ENCODE results near the gene ITPK1.

ITPK1 gene

DNA sequence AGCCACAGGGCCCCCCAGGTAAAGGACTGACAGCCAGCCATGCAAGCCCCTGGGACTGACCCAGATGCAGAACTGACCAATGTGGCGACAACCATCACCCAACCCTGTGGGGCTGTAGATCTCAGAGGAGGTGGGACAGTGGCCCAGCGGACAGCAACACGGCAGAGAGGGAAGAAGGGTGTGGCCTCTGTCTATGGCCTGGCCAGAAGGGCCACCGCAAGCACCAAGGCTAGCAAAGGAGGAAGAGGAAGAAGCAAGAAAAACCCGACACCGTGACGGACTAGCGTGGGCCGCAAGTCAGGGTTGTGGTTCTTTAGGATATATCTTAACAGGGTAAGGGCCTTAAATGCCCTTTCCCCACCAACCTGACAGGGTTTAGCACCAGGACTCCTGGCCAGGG is 71.2 kb downstream of the ITPK1 start:
- no peak for DNase-seq (ENCODE audit: low read depth)

DNA sequence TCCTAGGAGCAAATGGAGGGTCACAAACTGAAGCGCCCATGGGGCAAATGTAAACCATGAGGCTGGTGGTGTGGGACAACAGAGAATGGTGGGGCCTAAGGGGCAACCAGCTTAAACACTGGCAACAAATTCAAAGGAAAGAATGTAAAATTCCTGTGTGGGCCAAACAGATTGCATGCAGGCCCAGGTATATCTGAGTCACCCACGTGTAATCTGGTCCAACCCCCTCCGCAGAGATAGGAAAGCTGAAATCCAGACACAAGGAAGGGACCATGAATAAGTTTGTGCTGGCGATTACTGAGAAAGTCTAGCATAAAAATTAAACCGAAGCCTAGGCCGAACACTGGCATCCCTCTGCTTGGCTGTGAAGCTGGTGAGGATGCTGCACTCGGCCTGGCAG is 71.6 kb downstream of the ITPK1 start:
- no peak for DNase-seq (ENCODE audit: low read depth)

DNA sequence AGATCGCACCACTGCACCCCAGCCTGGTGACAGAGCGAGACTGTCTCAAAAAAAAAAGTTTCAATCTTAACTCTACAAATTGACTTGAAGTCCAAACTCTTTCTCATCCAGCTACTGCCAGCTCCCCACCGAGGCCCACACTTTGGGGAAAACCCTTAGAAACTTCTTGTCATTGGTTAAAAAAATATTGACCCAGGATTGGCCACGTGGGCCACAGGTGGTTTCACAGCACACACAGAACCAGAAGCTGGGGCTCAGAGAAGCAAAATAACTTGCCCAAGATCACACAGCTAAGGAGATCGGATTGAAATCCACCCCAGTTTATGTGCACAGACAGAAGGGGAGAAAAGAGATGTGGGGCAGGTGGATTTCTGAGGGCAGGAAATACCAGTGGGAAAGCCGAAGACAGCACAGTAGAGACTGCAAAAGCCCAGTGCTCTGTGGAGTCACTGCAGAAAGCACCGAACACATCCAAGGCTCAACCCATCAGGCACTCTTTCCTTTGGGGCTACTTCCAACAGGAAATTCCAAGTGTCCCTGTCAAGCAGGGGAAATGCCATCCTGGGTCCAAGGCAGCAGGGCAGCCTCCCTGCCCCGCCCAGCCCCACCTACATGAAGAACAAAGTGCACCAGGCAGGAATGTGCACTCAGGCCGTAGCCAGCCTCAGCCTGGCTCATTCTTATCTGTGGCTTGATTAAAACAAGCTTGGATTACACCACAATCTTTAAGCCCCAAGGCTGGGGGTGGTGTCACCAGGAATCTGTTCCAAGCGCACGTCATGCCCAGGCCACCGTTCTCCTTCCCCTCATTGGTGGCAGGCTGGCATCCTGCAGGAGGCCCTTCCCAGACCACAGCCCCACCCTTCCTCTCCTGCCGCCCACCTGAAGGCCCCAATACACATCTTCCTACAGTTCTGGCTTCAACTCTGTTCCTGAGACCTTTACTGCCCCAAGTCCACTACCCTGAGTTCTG is 72.5 kb downstream of the ITPK1 start:
- no peak for DNase-seq (ENCODE audit: low read depth)

DNA sequence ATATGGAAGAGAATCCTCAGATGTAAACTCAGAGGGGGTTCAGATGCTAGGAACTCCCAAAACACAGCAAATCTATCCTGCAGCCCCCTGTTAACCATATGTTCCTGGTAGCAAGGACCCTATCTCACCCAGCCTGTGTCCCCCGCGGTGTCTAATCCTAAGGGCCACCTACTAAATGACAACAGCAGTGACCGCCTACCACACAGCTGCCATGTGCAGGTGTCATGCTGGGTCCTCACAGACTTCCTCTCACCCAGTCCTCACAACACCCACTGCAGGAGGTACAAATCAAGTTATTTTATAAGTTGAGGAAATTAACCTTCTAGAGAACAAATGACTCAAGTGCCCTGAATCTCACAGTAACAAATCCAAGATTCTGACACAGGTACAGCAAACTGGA is 73.9 kb downstream of the ITPK1 start:
- DNase-seq (ENCODE audit: low read depth), result no peak

DNA sequence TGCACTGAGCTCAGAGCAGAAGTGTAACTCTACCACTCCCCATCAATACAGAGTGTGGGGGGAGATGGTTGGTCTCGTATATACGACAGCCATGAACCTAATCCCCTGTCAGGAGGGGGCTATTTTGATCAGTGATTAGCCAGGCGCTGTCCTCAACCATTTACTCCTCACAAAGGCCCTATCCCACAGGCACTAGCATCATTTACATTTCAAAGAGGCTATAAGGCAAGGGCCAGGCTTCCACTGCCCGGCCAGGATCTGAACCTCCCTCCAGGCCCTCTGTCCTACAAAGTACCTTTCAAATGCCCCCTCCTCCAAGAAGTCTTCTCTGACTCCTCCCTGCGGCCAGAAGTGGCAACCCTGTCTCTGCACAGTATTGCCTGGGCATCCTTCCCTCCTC is 74.7 kb downstream of the ITPK1 start:
- DNase-seq (ENCODE audit: low read depth), result no peak

DNA sequence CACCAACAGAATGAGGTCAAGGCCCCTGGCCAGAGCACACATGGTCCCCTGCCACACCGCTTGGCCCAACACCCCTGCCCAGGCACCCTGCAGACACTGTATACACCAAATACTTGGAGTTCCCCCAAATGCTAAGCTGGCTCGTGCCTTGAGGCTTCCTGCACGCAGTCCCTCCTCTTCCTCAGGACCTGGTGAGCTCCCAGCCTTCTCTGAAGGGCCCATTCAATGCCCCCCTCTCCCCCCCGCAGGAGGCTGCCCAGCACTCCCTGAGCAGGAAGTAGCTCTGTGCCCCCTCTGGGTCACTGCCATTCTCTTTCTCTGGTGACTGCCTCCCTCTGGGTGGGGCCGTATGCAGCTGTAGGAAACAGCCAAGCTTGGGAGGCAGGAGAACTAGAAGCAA is 75.3 kb downstream of the ITPK1 start:
- DNase-seq (ENCODE audit: low read depth), result no peak

DNA sequence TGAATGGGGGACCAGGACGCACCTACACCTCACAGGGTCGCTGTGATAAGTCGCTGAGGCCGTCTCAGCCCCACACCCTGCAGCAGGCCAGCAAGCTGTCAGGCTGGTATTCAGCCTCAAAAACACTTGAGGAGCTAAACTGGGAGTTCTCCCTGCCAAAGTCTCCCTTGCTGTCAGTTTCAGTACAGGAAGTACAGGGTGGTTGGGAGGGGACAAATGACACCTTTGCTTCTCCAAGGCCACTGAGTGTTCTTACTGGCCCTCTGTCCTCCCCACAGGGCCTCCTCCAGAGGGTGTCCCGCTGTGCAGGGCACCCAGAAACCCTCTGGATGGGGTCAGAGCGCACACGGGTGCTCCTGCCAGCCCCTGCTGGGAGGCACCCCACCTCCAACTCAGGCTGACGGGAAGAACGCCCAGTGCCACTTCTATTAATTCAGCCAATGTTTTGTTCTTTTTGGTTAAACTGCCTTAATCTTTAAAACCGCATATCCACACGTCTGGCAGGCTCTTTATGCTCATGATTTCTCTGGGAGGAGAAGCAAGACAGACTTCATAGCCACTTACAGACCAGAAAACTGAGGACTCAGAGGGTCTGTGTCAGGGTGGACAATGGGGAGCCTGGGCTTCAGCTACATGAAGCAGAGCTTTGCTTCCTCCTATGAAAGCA is 75.9 kb downstream of the ITPK1 start:
- no peak for DNase-seq (ENCODE audit: low read depth)

DNA sequence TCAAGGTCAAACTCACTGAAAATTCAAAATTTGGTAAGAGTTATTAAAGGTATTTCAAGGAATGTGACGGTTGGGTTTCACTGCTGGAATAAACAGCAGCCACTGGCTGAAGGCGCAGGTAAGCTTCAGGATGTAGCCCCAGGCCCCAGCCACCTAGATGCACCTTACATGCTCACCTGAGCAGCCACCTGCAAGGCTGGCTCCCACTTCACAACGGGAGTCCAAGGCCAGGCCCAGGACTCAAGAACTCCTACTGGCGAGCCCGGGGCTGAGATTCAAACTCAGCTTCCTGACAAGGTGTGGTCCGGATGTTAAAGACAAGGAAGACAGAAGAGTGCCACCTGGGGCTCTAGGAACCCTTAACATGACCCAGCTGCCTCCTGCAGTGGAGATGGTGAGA is 78.4 kb downstream of the ITPK1 start:
- no peak for DNase-seq (ENCODE audit: low read depth)

DNA sequence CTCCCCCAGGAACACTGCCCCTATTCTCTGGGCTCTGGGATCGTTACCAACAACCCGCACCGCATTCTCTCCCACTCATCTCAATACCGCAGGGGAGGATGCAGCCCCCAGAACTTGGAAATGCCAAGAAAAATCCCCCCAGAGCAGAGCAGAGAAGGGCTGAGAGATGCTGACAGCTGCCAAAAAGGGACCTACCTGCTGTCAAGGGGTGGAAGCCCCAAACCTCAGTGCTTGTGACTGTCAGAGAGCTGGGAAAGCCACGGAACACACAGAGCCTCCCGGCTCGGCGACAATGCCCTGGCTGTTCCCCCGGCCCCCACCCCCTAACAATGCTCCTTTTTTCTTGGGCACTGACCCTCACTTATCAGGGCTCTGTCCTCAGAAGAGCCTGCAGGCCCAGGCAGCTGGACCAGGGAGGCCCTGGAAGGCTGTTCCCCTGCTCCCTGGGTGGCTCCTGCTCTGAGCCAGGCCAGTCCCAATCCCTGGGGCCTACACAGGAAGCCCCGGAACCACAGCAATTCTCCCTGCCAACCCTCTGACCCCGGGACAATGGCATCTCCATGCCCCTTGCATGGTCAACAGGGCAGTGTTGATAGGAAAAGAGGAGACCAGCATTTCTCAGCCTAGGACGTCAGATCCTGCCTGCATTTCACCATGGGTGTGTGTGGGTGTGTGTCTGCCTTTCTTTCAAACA is 78.9 kb downstream of the ITPK1 start:
- no peak for DNase-seq (ENCODE audit: low read depth)

DNA sequence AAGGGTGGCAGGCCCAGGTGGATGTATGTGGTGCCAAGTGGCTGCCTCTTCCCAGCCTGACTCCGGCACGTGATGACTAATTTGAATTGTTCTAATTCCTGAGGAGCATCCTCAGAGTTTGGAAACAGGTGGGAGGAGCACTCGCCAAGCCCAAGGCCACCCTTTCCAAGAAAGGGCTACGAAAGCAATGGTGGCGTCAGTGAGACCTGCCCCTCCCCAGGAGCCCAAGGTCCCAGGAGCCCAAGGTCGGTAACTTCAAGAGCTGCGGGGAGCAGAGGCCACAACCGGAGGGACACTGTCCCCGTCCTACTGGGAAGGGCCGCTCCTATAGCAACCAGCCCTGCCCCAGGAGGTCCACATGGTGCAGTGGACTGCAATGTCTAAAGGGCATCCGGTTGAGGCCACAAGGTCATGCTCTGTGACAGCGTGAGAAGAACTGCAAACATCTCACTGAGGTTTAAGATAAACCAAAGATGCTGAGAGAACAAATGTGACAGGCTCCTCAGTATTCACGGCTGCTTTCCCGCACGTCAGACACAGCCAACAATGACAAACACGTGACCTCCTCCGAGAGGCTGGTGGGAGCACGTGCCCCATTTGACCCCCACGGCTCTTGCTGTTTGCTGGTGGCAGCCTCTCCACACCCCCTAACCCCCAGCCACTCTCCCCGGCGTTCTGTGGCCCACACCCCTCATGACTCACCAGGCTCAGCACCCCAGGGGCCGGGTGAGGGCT is 79.6 kb downstream of the ITPK1 start:
- DNase-seq (ENCODE audit: low read depth), result no peak

DNA sequence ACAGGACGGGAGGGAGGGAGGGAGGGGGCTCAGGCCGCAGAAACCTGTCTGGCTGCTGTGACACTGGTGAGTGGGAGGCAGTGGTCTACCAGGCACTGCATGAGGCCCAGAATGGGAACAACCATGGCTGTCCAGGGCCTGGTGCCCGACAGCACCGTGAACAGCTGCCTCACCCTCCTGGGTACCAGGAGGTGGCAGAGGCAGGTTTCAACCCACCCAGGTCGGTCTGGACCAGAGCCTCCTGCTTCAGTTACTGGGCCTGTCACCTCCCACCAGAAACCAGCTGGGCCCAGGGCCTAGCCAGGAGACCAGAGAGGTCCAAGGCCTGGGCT is 80.2 kb downstream of the ITPK1 start:
- no peak for DNase-seq (ENCODE audit: low read depth)

DNA sequence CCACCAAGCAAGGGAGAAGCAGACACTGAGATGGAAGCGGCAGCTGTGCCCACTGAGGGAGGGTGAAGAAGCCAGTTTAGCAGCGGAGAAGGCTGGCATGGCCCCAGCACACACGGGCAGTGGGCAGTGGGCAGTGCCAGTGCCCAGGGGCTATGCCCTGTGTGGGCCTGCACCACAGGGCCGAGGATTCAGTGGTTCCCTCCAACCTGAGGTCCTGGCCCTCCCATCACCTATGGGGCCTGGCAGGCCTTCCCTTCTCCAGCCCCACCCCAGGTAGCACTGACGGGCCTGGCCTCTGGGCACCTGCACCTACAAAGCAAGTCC is 81.1 kb downstream of the ITPK1 start:
- DNase-seq (ENCODE audit: low read depth), result no peak

DNA sequence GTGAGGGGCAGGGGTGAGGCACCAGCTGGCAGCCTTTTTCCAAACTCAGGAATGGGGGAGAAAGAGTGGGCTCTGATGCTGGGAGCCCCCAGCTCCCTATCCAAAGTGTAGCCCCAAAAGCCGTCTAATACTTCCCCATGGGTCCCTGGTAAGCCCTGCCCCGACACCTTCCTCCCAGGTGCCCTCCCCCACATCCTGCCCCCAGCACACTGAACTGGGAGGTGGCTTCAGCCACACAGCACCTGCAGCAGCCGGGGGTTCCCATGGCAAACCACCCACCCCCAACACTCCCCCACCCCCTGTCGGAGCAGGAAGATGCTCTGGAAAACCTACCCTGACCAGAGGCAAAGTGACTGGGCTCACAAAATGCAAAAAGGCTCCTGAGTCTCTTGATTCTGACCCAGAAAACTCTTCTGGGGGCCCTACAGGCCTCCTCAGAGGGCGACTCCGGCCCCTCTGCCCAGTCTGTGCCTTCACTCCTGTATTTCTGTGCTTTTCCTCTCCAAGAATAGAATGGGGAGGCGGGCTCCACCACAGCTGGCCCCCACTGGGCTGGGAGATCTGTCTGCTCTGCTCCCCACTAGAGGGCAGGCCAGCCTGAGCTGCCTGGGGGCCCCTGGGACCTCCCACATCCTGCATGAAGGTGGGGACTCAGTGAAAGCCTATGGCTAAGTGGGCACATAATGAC is 81.6 kb downstream of the ITPK1 start:
- peak; percentile 13 for DNase-seq (ENCODE audit: low read depth)

DNA sequence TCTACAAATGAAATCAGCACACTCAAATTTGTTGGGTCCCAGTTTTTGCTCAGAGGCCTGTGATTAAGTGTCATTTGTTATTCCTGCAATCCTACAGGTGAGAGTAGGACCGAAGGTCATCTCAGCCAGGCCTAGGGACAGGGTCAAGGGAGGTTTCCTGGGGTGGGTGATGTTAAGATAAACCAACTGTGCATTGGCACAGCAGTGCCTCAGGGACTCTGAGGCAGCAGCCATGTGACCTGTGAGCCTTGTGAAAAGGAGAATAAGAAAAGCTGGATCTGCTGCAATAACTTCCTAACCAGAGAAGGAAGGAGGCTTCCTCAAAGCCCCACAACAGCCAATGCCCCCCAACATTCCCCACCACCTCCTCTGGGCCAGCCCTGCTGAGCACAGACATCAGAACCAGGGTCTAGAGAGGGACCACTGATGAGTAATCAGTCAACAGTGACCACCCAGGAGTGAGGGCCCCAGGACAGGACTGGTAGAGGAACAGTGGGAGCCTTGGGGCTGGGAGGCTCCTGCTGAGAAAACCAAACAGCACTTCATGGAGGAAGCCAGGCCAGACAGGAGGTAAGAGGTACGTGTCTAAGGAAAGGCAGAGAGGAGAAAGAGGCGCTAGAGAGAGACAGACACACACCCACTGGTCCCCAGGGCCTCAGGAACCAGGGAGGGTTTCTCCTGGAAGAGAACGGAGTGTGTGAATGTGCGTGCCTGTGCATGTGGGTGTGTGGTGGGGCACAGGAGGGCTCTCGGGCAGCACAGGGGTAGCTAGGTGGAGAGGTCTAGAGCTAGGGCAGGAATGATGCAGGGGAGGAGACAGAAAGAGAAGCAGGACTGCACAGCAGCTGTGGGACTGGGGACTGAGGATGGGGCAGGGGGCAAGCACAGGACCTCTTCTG is 82.4 kb downstream of the ITPK1 start:
- DNase-seq (ENCODE audit: low read depth), result no peak

DNA sequence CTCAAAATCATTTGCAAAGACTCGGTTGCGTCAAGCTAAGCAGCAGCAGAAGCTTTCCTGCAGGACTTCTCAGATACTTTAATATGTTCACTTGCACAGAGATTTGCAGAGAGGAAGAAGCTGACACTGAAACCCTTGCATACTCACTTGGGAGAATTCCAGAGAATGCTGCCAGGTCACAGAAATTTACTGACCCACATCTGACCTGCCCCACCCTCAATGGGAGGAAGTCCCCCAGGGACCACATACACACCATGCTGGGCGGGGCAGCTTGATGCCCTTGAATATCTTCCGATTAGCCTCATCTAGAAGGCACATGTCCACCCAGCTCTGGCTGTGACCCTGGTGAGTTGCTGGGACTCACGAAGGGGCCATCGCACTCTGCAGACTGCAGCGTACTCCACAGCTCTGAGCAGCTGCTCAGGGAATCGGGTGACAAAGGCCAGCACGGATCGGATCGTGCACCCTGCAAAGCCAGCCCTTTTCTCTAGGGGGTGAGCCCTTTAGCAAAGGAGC is 83.2 kb downstream of the ITPK1 start:
- no peak for DNase-seq (ENCODE audit: low read depth)

DNA sequence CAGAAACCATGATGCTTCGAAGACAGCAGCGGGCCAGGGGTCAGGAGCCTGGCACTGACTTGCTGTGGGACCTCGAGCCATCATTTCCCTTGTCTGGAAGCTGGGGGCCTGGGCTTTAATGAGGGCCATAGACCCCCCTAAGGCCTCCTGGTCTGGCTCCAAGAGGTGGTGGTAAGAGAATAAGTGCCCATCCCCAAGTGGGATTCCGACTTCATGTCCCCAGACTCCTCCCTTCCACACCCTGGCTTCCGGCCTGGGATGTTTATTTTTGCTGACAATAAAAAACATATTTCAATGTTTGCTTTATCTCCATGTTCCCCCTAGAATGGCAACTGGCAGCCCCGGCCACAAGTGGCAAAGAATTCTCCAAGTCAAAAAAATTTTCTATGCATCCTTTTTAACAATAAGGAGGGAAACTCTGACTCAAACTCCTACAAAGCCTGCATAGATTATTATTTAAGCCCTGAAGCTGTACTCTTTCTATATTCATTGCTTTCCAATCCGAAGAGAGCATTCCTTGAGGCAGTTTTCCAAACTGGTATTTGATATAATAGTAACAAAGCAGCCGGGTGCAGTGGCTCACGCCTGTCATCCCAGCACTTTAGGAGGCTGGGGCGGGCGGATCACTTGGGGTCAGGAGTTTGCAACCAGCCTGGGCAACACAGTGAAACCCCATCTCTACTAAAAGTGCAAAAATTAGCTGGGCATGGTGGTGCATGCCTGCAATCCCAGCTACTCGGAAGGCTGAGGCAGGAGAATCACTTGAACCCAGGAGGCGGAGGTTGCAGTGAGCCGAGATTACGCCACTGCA is 84.0 kb downstream of the ITPK1 start:
- DNase-seq (ENCODE audit: low read depth), result no peak

DNA sequence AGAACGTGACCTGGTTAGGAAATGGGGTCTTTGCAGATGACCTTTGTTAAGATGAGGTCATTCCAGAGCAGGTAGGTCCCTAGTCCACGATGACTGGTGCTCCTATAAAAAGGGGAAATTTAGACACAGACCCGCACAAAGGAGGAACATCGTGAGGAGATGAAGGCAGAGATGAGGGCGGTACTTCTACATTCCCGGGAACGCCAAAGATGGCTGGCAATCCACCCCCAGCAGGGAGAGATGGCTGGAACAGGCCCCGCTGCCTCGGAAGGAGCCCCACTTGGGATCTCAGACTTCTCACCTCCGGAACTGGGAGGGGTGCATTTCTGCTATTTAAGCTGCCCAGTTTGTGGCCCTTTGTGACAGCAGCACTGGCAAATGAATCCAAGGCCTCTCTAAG is 85.0 kb downstream of the ITPK1 start:
- DNase-seq (ENCODE audit: low read depth), result no peak

DNA sequence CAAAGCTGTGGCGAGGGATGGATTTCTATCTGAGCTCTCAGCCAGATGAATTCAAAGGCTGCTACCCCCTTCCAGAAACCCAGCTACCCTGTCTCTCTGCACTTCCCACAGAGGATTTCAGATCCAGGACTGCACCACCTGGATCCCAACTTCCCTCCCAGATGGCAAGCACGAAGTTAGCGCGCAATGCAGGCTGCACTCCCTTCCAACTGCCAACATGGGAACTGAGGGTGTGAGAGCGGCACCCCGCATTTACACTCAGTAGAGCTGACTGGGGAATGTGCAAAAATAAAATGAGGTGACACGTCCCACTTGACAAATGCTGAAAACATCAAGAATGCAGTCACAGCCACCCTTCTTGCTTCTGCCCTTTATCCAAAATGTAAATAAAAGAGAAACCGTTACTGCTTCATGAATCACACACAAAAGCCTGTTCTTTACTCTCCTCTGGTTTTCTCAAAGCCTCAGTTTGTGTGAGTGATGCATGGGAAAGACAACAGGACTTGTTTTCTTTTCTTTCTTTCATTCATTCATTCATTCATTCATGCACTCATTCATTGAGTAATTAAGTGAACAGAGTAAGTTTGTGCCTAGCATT is 85.7 kb downstream of the ITPK1 start:
- no peak for DNase-seq (ENCODE audit: low read depth)

DNA sequence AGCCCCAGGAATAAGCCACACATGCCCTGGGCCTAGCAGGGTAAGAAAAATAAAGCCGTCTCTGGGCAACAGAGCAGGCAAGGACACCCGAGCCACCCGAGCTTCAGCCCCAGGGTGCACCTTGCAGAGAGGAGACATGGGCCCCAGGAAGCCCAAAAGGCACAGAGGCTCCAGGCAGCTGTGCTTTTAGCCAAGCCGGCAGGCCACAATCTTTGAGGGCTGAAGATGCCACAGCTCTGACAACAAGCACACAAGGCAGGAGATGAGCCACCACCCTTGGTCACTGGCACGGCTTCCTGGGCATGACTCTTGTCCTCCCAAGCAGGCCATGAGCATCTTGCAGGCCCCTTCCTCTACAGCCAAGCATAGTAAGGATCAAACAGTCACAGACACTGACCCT is 86.3 kb downstream of the ITPK1 start:
- no peak for DNase-seq (ENCODE audit: low read depth)
